ENCODE measurements around the gene CAPN12. TPM values are rescaled to one million over a fixed set of nuclear protein-coding genes. Genes with fewer than 3 reads are reported as not detected.

Gene CAPN12
- total RNA-seq, 1 donor from 2014 or later = 6.6 TPM

- peaks cover 77% of the 10 kb centered on the region for H3K36me3 ChIP-seq (ENCODE audit: control insufficient read depth, insufficient read depth, low read length)
- no peaks in the 10 kb centered on the region for H3K27me3 ChIP-seq (ENCODE audit: control insufficient read depth, insufficient read depth, low read length)
- no peak for TF ChIP-seq CTCF (IDR thresholded peaks at IDR 0.05; ENCODE audit: insufficient read depth, low read length, severe bottlenecking)
- DNase-seq (ENCODE audit: low read depth) (no peak), FAIRE-seq (no peak)
- no peak overlapping the region for H3K4me3 ChIP-seq (ENCODE audit: low read depth, low read length)
These were observed 29.9 kb downstream of the CAPN12 start for GRCh38 chr19:38714354-38714778.

- no peak overlapping the region for H3K4me3 ChIP-seq (ENCODE audit: low read depth, low read length)
- FAIRE-seq (no peak), DNase-seq (ENCODE audit: low read depth) (no peak)
- peaks cover 77% of the 10 kb centered on the region for H3K36me3 ChIP-seq (ENCODE audit: control insufficient read depth, insufficient read depth, low read length)
- no peak for TF ChIP-seq CTCF (IDR thresholded peaks at IDR 0.05; ENCODE audit: insufficient read depth, low read length, severe bottlenecking)
- H3K27me3 ChIP-seq (ENCODE audit: control insufficient read depth, insufficient read depth, low read length) = no peaks in the 10 kb centered on the region
These were observed 30.4 kb downstream of the CAPN12 start for GRCh38 chr19:38713865-38714264.

GRCh38 chr19:38713227-38713649, 31.0 kb downstream of the CAPN12 start:
- H3K4me3 ChIP-seq (ENCODE audit: low read depth, low read length) = no peak overlapping the region
- DNase-seq (ENCODE audit: low read depth) (no peak), FAIRE-seq (no peak)
- no peaks in the 10 kb centered on the region for H3K27me3 ChIP-seq (ENCODE audit: control insufficient read depth, insufficient read depth, low read length)
- peaks cover 77% of the 10 kb centered on the region for H3K36me3 ChIP-seq (ENCODE audit: control insufficient read depth, insufficient read depth, low read length)
- TF ChIP-seq CTCF (IDR thresholded peaks at IDR 0.05; ENCODE audit: insufficient read depth, low read length, severe bottlenecking) = no peak

GRCh38 chr19:38712161-38712748, 32.0 kb downstream of the CAPN12 start:
- Histone ChIP-seq H3K27me3 (ENCODE audit: control insufficient read depth, insufficient read depth, low read length) (no peaks in the 10 kb centered on the region), H3K4me3 (ENCODE audit: low read depth, low read length) (no peak overlapping the region), H3K36me3 (ENCODE audit: control insufficient read depth, insufficient read depth, low read length) (peaks cover 77% of the 10 kb centered on the region)
- no peak for DNase-seq (ENCODE audit: low read depth)
- FAIRE-seq = no peak
- no peak for TF ChIP-seq CTCF (IDR thresholded peaks at IDR 0.05; ENCODE audit: insufficient read depth, low read length, severe bottlenecking)

DNA sequence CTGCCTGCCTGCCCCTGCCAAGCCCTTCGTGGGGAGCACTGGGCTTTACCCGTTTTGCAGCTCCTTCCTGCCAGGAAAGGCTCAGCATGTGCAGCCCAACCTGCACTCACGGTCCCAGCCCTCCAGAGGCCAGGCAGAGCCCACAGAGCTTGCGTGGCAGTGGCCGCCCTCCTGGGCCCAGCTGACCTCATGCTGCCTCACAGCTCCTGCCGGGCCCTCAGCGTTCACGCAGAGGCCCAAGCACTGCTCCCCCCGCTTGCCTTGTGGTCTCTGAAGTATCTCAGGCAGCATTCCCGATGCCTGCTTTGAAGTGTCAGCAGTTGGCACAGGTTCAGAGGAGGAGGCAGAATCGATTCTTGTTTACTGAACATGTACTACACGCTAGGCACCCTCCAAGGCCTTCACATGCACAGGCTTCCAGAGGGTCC, 32.5 kb downstream of the CAPN12 start:
- Histone ChIP-seq H3K36me3 (ENCODE audit: control insufficient read depth, insufficient read depth, low read length) (peaks cover 78% of the 10 kb centered on the region), H3K27me3 (ENCODE audit: control insufficient read depth, insufficient read depth, low read length) (no peaks in the 10 kb centered on the region), H3K4me3 (ENCODE audit: low read depth, low read length) (no peak overlapping the region)
- DNase-seq (ENCODE audit: low read depth) (no peak), FAIRE-seq (peak; percentile 18)
- TF ChIP-seq CTCF (IDR thresholded peaks at IDR 0.05; ENCODE audit: insufficient read depth, low read length, severe bottlenecking) = no peak

All from bronchial epithelial cell (primary cell).